Measurements from ENCODE around the gene NIT1.

DNA sequence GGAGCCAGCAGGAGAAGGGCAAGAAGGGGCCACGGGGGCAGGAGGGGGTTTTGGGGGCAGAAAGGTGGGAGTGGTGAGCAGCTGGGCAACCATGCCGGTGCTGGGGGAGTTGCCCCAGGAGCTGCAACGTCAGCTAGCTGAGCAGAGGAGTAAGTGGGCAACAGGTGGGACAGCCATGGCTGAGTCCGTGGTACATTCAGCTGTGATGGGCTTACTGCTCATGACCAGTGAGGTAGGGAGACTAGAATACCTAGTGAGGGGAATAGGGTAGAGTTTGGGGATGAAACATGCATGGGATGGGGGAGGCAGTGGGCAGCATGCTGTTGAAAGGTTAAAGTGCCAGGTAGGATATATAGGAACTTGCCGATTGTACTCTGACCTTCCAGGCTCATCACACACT is 43.7 kb downstream of the NIT1 start:
- TF ChIP-seq, protein P1, sequence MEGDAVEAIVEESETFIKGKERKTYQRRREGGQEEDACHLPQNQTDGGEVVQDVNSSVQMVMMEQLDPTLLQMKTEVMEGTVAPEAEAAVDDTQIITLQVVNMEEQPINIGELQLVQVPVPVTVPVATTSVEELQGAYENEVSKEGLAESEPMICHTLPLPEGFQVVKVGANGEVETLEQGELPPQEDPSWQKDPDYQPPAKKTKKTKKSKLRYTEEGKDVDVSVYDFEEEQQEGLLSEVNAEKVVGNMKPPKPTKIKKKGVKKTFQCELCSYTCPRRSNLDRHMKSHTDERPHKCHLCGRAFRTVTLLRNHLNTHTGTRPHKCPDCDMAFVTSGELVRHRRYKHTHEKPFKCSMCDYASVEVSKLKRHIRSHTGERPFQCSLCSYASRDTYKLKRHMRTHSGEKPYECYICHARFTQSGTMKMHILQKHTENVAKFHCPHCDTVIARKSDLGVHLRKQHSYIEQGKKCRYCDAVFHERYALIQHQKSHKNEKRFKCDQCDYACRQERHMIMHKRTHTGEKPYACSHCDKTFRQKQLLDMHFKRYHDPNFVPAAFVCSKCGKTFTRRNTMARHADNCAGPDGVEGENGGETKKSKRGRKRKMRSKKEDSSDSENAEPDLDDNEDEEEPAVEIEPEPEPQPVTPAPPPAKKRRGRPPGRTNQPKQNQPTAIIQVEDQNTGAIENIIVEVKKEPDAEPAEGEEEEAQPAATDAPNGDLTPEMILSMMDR (IDR thresholded peaks at IDR 0.05; ENCODE audit: poor library complexity), result no peak
- TF ChIP-seq EZH2phosphoT487 (IDR thresholded peaks at IDR 0.05; ENCODE audit: low read depth, severe bottlenecking, unreplicated experiment), result no peak
